Hepatocyte (in vitro differentiated cells): ENCODE measurements around the gene TADA3. TPM values are rescaled to one million over a fixed set of nuclear protein-coding genes. Genes with fewer than 3 reads are reported as not detected.
A peak's percentile ranks its signal among the peaks of the same experiment; 100 is the strongest.
"Not testable (repeated sequence)": the region's sequence is repeated elsewhere in the genome, so short reads cannot be mapped to it uniquely, and the experiment has no call there.

ENCODE experiments used
- DNase-seq: peaks from one replicate; pipeline ENCODE4 v3.0.0-alpha.2; 2016; ENCODE audit warnings: low spot score
- H2AFZ ChIP-seq: fragments of 200-600 bp; sonication (generic); 2 replicates; pipeline ENCODE4 v1.6.0; 2016; ENCODE audit warnings: antibody characterized with exemption, mild to moderate bottlenecking
- H3K27ac ChIP-seq: fragments of 200-600 bp; sonication (generic); 2 replicates; pipeline ENCODE4 v1.5.1; 2016; ENCODE audit warnings: mild to moderate bottlenecking
- H3K27me3 ChIP-seq: fragments of 200-600 bp; sonication (generic); 2 replicates; pipeline ENCODE4 v1.6.1; 2016
- H3K36me3 ChIP-seq: fragments of 200-600 bp; sonication (generic); replicated peaks from 2 replicates; pipeline ENCODE4 v1.5.1; 2016; ENCODE audit warnings: low read depth; ENCODE audit not compliant: insufficient read depth
- H3K4me1 ChIP-seq: fragments of 200-600 bp; sonication (generic); 2 replicates; pipeline ENCODE4 v1.5.1; 2016; ENCODE audit warnings: mild to moderate bottlenecking, moderate library complexity; ENCODE audit not compliant: insufficient read depth
- H3K4me2 ChIP-seq: fragments of 200-600 bp; sonication (generic); 2 replicates; pipeline ENCODE4 v1.6.0; 2016
- H3K4me3 ChIP-seq: fragments of 200-600 bp; sonication (generic); 2 replicates; pipeline ENCODE4 v1.5.1; 2016; ENCODE audit warnings: mild to moderate bottlenecking
- H3K79me2 ChIP-seq: fragments of 200-600 bp; sonication (generic); 2 replicates; pipeline ENCODE4 v1.6.0; 2017; ENCODE audit warnings: mild to moderate bottlenecking
- H3K9me2 ChIP-seq: fragments of 200-600 bp; sonication (generic); replicated peaks from 2 replicates; pipeline ENCODE4 v1.6.0; 2017; ENCODE audit warnings: mild to moderate bottlenecking; ENCODE audit not compliant: insufficient read depth
- H3K9me3 ChIP-seq: fragments of 200-600 bp; sonication (generic); 2 replicates; pipeline ENCODE4 v1.5.1; 2016; ENCODE audit warnings: low read depth, mild to moderate bottlenecking
- H4K20me1 ChIP-seq: fragments of 200-600 bp; sonication (generic); 2 replicates; pipeline ENCODE4 v1.6.0; 2016; ENCODE audit warnings: mild to moderate bottlenecking; ENCODE audit not compliant: insufficient read depth, poor library complexity, severe bottlenecking
- EZH2 ChIP-seq: fragments of 200-600 bp; sonication (generic); IDR thresholded peaks from 2 replicates; pipeline ENCODE4 v1.6.1; 2016; ENCODE audit warnings: antibody characterized with exemption, mild to moderate bottlenecking, borderline replicate concordance
- EZH2phosphoT487 ChIP-seq: fragments of 200-600 bp; sonication (generic); IDR thresholded peaks from one replicate; pipeline ENCODE4 v1.6.1; 2018; ENCODE audit warnings: antibody characterized with exemption, mild to moderate bottlenecking, low read depth, moderate library complexity; ENCODE audit not compliant: unreplicated experiment, severe bottlenecking
- WGBS: methylation state at CpG from one replicate; pipeline ENCODE4 v1.1.6; 2016; ENCODE audit warnings: low lambda C conversion rate; ENCODE audit errors: missing lambda C conversion rate; 5-methylcytosine and 5-hydroxymethylcytosine counted together
- polyA plus RNA-seq: library from polyadenylated mRNA; unstranded; fragments of >200 nt; fragmentation: Nextera tagmentation; extraction: Ambion mirVana; gene quantifications from 2 replicates; pipeline ENCODE4 v1.2.1, GENCODE V29; 2016
- total RNA-seq: library from RNA; depleted of rRNA; stranded (reverse); fragments of >200 nt; gene quantifications from 2 replicates; pipeline ENCODE4 v1.2.3, GENCODE V29; 2014
- TF ChIP-seq, protein P1 (sequence below): fragments of 200-600 bp; sonication (generic); IDR thresholded peaks from 2 replicates; pipeline ENCODE4 v1.5.1; 2016; ENCODE audit warnings: antibody characterized with exemption, mild to moderate bottlenecking; ENCODE audit not compliant: poor library complexity

The TADA3 gene
- total and polyA plus RNA-seq, 2 experiments from 2014 or later = 61.2 to 65.5 TPM

DNA sequence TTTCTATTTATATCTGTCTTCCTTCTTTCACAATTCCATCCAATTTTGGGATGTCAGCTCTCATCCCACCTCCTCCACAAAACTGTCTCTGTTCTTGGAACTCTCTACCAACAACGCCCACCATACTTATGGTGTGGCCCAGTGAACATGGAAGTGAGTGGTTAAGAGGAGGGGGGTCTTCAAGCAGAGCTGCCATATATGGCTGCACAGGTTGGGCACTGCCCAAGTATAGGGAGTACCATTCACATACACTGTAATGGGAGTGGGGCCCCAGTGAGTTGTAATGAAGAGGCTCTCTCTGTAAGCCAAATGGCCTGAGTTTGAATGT lies 14.6 kb downstream of the TADA3 start:
- TF ChIP-seq EZH2phosphoT487 (no peak), EZH2 (no peak)
- TF ChIP-seq, protein P1, sequence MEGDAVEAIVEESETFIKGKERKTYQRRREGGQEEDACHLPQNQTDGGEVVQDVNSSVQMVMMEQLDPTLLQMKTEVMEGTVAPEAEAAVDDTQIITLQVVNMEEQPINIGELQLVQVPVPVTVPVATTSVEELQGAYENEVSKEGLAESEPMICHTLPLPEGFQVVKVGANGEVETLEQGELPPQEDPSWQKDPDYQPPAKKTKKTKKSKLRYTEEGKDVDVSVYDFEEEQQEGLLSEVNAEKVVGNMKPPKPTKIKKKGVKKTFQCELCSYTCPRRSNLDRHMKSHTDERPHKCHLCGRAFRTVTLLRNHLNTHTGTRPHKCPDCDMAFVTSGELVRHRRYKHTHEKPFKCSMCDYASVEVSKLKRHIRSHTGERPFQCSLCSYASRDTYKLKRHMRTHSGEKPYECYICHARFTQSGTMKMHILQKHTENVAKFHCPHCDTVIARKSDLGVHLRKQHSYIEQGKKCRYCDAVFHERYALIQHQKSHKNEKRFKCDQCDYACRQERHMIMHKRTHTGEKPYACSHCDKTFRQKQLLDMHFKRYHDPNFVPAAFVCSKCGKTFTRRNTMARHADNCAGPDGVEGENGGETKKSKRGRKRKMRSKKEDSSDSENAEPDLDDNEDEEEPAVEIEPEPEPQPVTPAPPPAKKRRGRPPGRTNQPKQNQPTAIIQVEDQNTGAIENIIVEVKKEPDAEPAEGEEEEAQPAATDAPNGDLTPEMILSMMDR = no peak
- no peak for DNase-seq
- Histone ChIP-seq H3K9me2 (no peaks in the 10 kb centered on the region), H4K20me1 (no peaks in the 10 kb centered on the region), H3K4me1 (no peaks in the 10 kb centered on the region), H3K9me3 (no peaks in the 10 kb centered on the region), H3K79me2 (no peaks in the 10 kb centered on the region), H3K27me3 (no peaks in the 10 kb centered on the region), H3K4me3 (no peak overlapping the region), H2AFZ (no peak overlapping the region), H3K27ac (no peak overlapping the region), H3K36me3 (no peaks in the 10 kb centered on the region), H3K4me2 (no peak overlapping the region)
- 100% methylated on average over 1 of the region's 1 CpG for WGBS

DNA sequence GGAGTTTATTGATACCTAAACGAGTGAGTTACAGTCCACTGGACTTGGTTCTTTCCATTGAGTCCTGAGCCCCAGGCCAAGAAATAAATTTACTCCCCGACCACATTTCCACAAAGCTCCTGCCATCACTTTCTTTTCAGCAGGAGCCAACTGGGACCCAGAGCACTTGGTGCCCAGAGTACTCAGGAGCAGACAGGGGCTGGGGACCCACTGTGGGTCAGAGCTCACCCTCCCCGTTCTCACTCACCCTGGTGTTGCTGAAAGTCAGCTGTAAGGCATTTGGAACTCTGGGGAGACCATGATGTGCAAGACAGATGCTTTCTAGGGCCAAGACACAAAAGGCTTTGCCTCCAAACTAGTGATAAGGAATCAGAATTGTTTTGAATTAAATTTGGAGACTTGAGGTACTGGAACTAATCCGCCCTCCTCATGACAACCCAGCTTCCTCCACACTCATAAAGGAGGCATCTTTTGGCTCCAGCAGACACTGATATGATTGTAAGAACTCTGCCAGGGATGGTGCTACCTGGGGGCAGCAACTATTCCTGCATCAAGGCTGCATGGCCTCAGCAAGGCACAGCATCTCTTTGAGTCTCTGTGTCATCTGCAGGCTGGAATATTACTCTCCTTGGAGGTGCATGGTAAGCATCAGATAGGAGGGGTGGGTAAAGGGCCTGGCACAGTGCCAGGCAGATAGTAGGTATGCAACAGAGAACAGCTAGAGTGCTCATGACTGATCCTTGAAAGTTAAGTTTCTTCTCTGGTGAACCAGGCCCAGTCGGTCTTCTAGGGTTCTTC lies 15.2 kb downstream of the TADA3 start:
- WGBS = 85% methylated on average over 5 of the region's 5 CpGs
- no peaks in the 10 kb centered on the region for H3K9me3 ChIP-seq
- H3K27me3 ChIP-seq = no peaks in the 10 kb centered on the region
- no peak for DNase-seq
- H3K79me2 ChIP-seq = no peaks in the 10 kb centered on the region
- H3K9me2 ChIP-seq = no peaks in the 10 kb centered on the region
- H3K36me3 ChIP-seq = no peaks in the 10 kb centered on the region
- no peaks in the 10 kb centered on the region for H3K4me1 ChIP-seq
- H3K4me3 ChIP-seq = no peak overlapping the region
- H3K4me2 ChIP-seq = no peak overlapping the region
- no peak overlapping the region for H3K27ac ChIP-seq
- TF ChIP-seq EZH2 (no peak), EZH2phosphoT487 (no peak)
- TF ChIP-seq, protein P1 = no peak
- no peaks in the 10 kb centered on the region for H4K20me1 ChIP-seq
- H2AFZ ChIP-seq = no peak overlapping the region

DNA sequence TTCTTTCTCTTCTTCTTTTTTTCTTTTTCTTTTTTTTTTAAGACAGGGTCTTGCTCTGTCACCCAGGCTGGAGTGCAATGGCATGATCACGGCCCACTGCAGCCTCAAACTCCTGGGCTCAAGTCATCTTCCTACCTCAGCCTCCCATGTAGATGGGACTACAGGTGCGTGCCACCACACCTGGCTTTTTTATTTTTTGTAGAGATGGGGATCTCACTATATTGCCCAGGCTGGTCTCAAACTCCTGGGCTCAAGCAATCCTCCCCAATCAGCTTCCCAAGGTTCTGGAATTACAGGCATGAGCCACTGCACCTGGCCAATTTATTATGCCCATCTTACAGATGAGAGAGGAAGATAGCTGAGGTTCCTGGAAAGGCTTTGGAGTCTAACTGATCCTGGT lies 21.3 kb downstream of the TADA3 start:
- H3K36me3 ChIP-seq, DNase-seq, H2AFZ ChIP-seq, H3K4me2 ChIP-seq, H3K9me2 ChIP-seq, H3K79me2 ChIP-seq, H3K4me3 ChIP-seq, H4K20me1 ChIP-seq, H3K27me3 ChIP-seq, H3K9me3 ChIP-seq, H3K27ac ChIP-seq: not testable (repeated sequence)
- H3K4me1 ChIP-seq = peaks cover 19% of the 10 kb centered on the region
- WGBS = 86% methylated on average over 2 of the region's 2 CpGs

DNA sequence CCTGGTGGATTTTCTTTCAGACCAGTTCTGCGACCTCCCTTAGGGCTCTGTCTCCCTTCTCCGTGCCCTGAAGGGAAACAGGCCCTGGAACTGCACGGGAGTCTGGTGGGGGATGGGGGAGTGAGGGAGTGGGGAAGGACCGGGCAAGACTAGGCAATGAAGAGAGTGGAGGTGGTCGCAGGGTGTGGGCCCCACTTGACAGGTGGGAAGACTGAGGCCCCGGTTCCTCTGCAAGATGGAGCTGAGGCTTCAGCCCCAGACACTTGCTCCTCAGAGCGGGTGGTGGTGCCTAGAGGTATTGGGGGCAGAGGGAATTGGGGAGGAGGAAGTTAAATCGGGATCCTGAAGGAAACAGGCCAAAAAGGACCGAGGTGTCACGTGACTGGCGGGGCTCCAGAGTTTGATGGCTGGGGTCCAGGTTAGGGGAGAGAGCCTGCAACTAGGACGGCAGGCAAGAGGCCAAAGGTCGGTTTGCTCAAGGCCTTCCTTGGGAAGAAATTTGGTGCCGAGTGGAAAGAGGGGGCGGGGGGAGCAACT lies 21.9 kb downstream of the TADA3 start:
- TF ChIP-seq, protein P1 = no peak
- Histone ChIP-seq H3K4me2 (peak overlapping the region; percentile 88), H3K27me3 (no peaks in the 10 kb centered on the region), H3K4me1 (peaks cover 19% of the 10 kb centered on the region), H4K20me1 (no peaks in the 10 kb centered on the region), H3K9me3 (no peaks in the 10 kb centered on the region), H3K9me2 (no peaks in the 10 kb centered on the region), H3K36me3 (no peaks in the 10 kb centered on the region), H2AFZ (peak overlapping the region; percentile 56), H3K79me2 (no peaks in the 10 kb centered on the region), H3K4me3 (peak overlapping the region; percentile 62), H3K27ac (peak overlapping the region; percentile 45)
- peak; percentile 68 for DNase-seq
- WGBS = 48% methylated on average over 15 of the region's 15 CpGs
